A549 (cell line): Measurements from ENCODE around the gene CAMTA1. TPM values are rescaled to one million over a fixed set of nuclear protein-coding genes. Genes with fewer than 3 reads are reported as not detected.

ENCODE experiments used
- ATAC-seq, 2 experiments: fragments of 200-7000 bp in 1 of 2; fragments of >200 bp in 1 of 2; cut with Nextera tagmentation in 1 of 2; cut with Tn5 transposase in 1 of 2; 3 replicates each; pipeline versions ENCODE4 v1.8.0 to v1.9.1; 2018 to 2020; ENCODE audit warnings: mild to moderate bottlenecking in 1 of 2, moderate library complexity in 1 of 2
- CTCF ChIA-PET: fragments of 300-600 bp; sonication (Branson Sonifier 250); formaldehyde crosslinking; extraction: SDS; loops from one replicate; lab custom pipeline; 2021; ENCODE audit warnings: antibody characterized with exemption, inconsistent platforms; lab: Yijun Ruan, JAX
- POLR2A ChIA-PET: fragments of 350-600 bp; formaldehyde crosslinking; extraction: SDS; loops from one replicate; lab custom pipeline; 2021; ENCODE audit warnings: antibody characterized with exemption, inconsistent platforms; lab: Yijun Ruan, JAX
- DNase-seq, 2 experiments: peaks; one replicate each; pipeline versions ENCODE4 v3.0.0 to v3.0.0-alpha.2; 2011 to 2016; ENCODE audit warnings: low read depth in 1 of 2, low spot score in 1 of 2
- FAIRE-seq: peaks from 2 replicates; lab custom pipeline; 2011; peaks lifted over from hg19 to GRCh38; lab: Jason Lieb, UNC
- H3K27ac ChIP-seq, 2 experiments: fragments of >200 bp; sonication (Bioruptor Twin); formaldehyde crosslinking; 3 replicates each; pipeline ENCODE4 v1.5.1; 2016 to 2017
- H3K4me1 ChIP-seq: fragments of >200 bp; sonication (Bioruptor Twin); formaldehyde crosslinking; 3 replicates; pipeline ENCODE4 v1.6.1; 2016
- H3K4me2 ChIP-seq: fragments of >200 bp; sonication (Bioruptor Twin); formaldehyde crosslinking; 3 replicates; pipeline ENCODE4 v1.6.1; 2016
- H3K4me3 ChIP-seq: fragments of >200 bp; sonication (Bioruptor Twin); formaldehyde crosslinking; 3 replicates; pipeline ENCODE4 v1.5.1; 2016
- H3K9me3 ChIP-seq: fragments of >200 bp; sonication (Bioruptor Twin); formaldehyde crosslinking; 3 replicates; pipeline ENCODE4 v1.6.1; 2016
- BCL3 ChIP-seq: fragments of >200 bp; sonication (Bioruptor Twin); formaldehyde crosslinking; IDR thresholded peaks from 3 replicates; pipeline ENCODE4 v1.6.1; 2016
- CBX2 ChIP-seq: fragments of 200-600 bp; sonication (generic); IDR thresholded peaks from 2 replicates; pipeline ENCODE4 v1.6.1; 2016; ENCODE audit warnings: low read depth, mild to moderate bottlenecking, borderline replicate concordance
- E2F6 ChIP-seq: IDR thresholded peaks from 2 replicates; pipeline ENCODE4 v1.6.1; 2012; ENCODE audit warnings: low read depth, borderline replicate concordance
- EHF ChIP-seq: fragments of 250-450 bp; sonication (Bioruptor Pico); IDR thresholded peaks from 2 replicates; pipeline ENCODE4 v1.5.0; 2020; ENCODE audit warnings: mild to moderate bottlenecking
- EHMT2 ChIP-seq: fragments of 200-600 bp; sonication (generic); IDR thresholded peaks from 2 replicates; pipeline ENCODE4 v1.6.1; 2016; ENCODE audit warnings: antibody characterized with exemption, low read depth, mild to moderate bottlenecking, moderate library complexity
- EP300 ChIP-seq, 2 experiments: fragments of >200 bp; sonication (Bioruptor Twin); formaldehyde crosslinking; IDR thresholded peaks; 2 replicates in 1 of 2; 3 replicates in 1 of 2; pipeline ENCODE4 v1.6.1; 2016 to 2017
- FOSL2 ChIP-seq, 2 experiments: fragments of 450-650 bp in 1 of 2; fragments of >200 bp in 1 of 2; sonication (Bioruptor Twin) in 1 of 2; formaldehyde crosslinking; IDR thresholded peaks; 2 replicates each; pipeline versions ENCODE4 v1.5.0 to v1.6.1; 2016 to 2020; ENCODE audit warnings: mild to moderate bottlenecking in 1 of 2, moderate library complexity in 1 of 2
- FOXS1 ChIP-seq: fragments of 250-450 bp; sonication (Bioruptor Pico); IDR thresholded peaks from 2 replicates; pipeline ENCODE4 v1.5.0; 2020; ENCODE audit warnings: mild to moderate bottlenecking, moderate library complexity
- GATA3 ChIP-seq: IDR thresholded peaks from 2 replicates; pipeline ENCODE4 v1.6.1; 2012; ENCODE audit warnings: borderline replicate concordance
- HEYL ChIP-seq: fragments of 250-450 bp; sonication (Bioruptor Pico); IDR thresholded peaks from 2 replicates; pipeline ENCODE4 v1.8.0; 2021; ENCODE audit warnings: mild to moderate bottlenecking, moderate library complexity
- JUN ChIP-seq, 2 experiments: fragments of >200 bp; sonication (Bioruptor Twin); formaldehyde crosslinking; IDR thresholded peaks; 2 replicates in 1 of 2; 3 replicates in 1 of 2; pipeline ENCODE4 v1.6.1; 2016 to 2017
- JUNB ChIP-seq: fragments of >200 bp; sonication (Bioruptor Twin); formaldehyde crosslinking; IDR thresholded peaks from 2 replicates; pipeline ENCODE4 v1.6.1; 2016
- KDM5A ChIP-seq: fragments of 200-600 bp; sonication (generic); IDR thresholded peaks from 2 replicates; pipeline ENCODE4 v1.6.1; 2016; ENCODE audit warnings: antibody characterized with exemption, mild to moderate bottlenecking
- MAX ChIP-seq: IDR thresholded peaks from 2 replicates; pipeline ENCODE4 v1.6.1; 2012
- MYC ChIP-seq: IDR thresholded peaks from 2 replicates; pipeline ENCODE4 v1.6.1; 2012; ENCODE audit warnings: mild to moderate bottlenecking, inconsistent platforms, low read length, improper control_type of control experiment, borderline replicate concordance
- PBX3 ChIP-seq: IDR thresholded peaks from 2 replicates; pipeline ENCODE4 v1.6.1; 2012
- PHF8 ChIP-seq: fragments of 200-600 bp; sonication (generic); IDR thresholded peaks from 2 replicates; pipeline ENCODE4 v1.6.1; 2016; ENCODE audit warnings: low read depth, mild to moderate bottlenecking, antibody characterized with exemption, moderate library complexity, borderline replicate concordance
- POLR2A ChIP-seq: IDR thresholded peaks from 2 replicates; pipeline ENCODE4 v1.6.1; 2012; ENCODE audit warnings: mild to moderate bottlenecking, low read length
- POLR2AphosphoS2 ChIP-seq: conservative IDR thresholded peaks from 2 replicates; pipeline ENCODE4 v1.6.1; 2012; ENCODE audit warnings: low read length, improper control_type of control experiment, inconsistent platforms
- RAD21 ChIP-seq, 2 experiments: fragments of >200 bp in 1 of 2; sonication (Bioruptor Twin) in 1 of 2; formaldehyde crosslinking in 1 of 2; IDR thresholded peaks in 1 of 2; conservative IDR thresholded peaks in 1 of 2; 2 replicates in 1 of 2; 3 replicates in 1 of 2; pipeline ENCODE4 v1.6.1; 2012 to 2018; ENCODE audit warnings: inconsistent platforms in 1 of 2
- RARB ChIP-seq: fragments of 250-450 bp; sonication (Bioruptor Pico); IDR thresholded peaks from 2 replicates; pipeline ENCODE4 v1.8.0; 2021; ENCODE audit warnings: mild to moderate bottlenecking, moderate library complexity
- REST ChIP-seq: fragments of 200-600 bp; sonication (generic); IDR thresholded peaks from 2 replicates; pipeline ENCODE4 v1.6.1; 2016; ENCODE audit warnings: antibody characterized with exemption, mild to moderate bottlenecking, moderate library complexity
- RNF2 ChIP-seq: fragments of 200-600 bp; sonication (generic); IDR thresholded peaks from 2 replicates; pipeline ENCODE4 v1.6.1; 2016; ENCODE audit warnings: low read depth, mild to moderate bottlenecking, antibody characterized with exemption, moderate library complexity, borderline replicate concordance
- SMC3 ChIP-seq: fragments of >200 bp; sonication (Bioruptor Twin); formaldehyde crosslinking; IDR thresholded peaks from 3 replicates; pipeline ENCODE4 v1.6.1; 2018; ENCODE audit warnings: inconsistent platforms
- TFCP2L1 ChIP-seq: fragments of 250-450 bp; sonication (Bioruptor Pico); IDR thresholded peaks from 2 replicates; pipeline ENCODE4 v1.5.0; 2021; ENCODE audit warnings: mild to moderate bottlenecking
- TP53 ChIP-seq: fragments of 250-450 bp; sonication (Bioruptor Pico); IDR thresholded peaks from 2 replicates; pipeline ENCODE4 v1.5.0; 2021; ENCODE audit warnings: mild to moderate bottlenecking, moderate library complexity
- ZFP36 ChIP-seq: fragments of 450-650 bp; IDR thresholded peaks from 2 replicates; pipeline ENCODE4 v1.6.1; 2014; ENCODE audit warnings: borderline replicate concordance; ENCODE audit not compliant: partially characterized antibody
- WGBS: methylation state at CpG from one replicate; pipeline ENCODE4 v1.1.6; 2017; ENCODE audit errors: missing lambda C conversion rate; 5-methylcytosine and 5-hydroxymethylcytosine counted together
- polyA plus RNA-seq, 4 experiments: library from polyadenylated mRNA; depleted of rRNA in 3 of 4; stranded (reverse); fragments of >200 nt; fragmentation: RNase III in 1 of 4; extraction: RNeasy Plus Mini Kit Qiagen cat#74134 plus additional on column Dnase treatment in 1 of 4; gene quantifications; 2 replicates in 3 of 4; 3 replicates in 1 of 4; pipeline ENCODE4 v1.2.3, GENCODE V29; 2011 to 2017

CAMTA1 gene
- polyA plus RNA-seq, 2 of the 4 experiments (the other 2 are of a cell fraction) = 58.8 to 75.0 TPM

- Histone ChIP-seq H3K4me1 (peaks cover 52% of the 10 kb centered on the region), H3K4me2 (peak overlapping the region; percentile 79), H3K27ac (peak overlapping the region; percentile 97 to 99), H3K4me3 (no peak overlapping the region), H3K9me3 (peaks cover 31% of the 10 kb centered on the region)
- ChIA-PET POLR2A (no interaction called here), CTCF (interaction anchor here (0.8 to 1.1 kb wide), 3 partner anchors 34 to 382 kb away, joined by 3 to 4 read pairs (median 3); no protein-coding TSS in a partner anchor)
- DNase-seq = peak; percentile 90 to 96
- WGBS = 0% methylated on average over 4 of the region's 9 CpGs
- ATAC-seq = peak; percentile 96 to 97
- FAIRE-seq = peak; percentile 80
- no peak for TF ChIP-seq BCL3
- peak; percentile 67 for TF ChIP-seq GATA3
- peak; percentile 57 to 59; a peak in 2 of 5 replicates for TF ChIP-seq EP300 (IDR thresholded peaks at IDR 0.05)
- TF ChIP-seq JUNB = peak; percentile 78
- TF ChIP-seq FOSL2 (IDR thresholded peaks at IDR 0.05) = peak; percentile 75
- TF ChIP-seq FOSL2 (CRISPR knock-in tag; IDR thresholded peaks at IDR 0.05) = peak; percentile 88
- peak; percentile 15; the same call in 2 of the 3 replicates for TF ChIP-seq SMC3
- TF ChIP-seq JUN (IDR thresholded peaks at IDR 0.05) = peak; percentile 66 to 74; a peak in 3 of 5 replicates
- no peak for TF ChIP-seq REST
- TF ChIP-seq MYC = no peak
- peak in 1 of 2 experiments; percentile 5 for TF ChIP-seq RAD21 (conservative IDR thresholded peaks at IDR 0.05 in 1 of 2, IDR thresholded peaks at IDR 0.05 in 1 of 2)
- peak; percentile 65 for TF ChIP-seq E2F6
- peak; percentile 95 for TF ChIP-seq MAX
- TF ChIP-seq RARB (CRISPR knock-in tag) = no peak
These were observed 480.6 kb downstream of the CAMTA1 start for GRCh38 chr1:7265771-7266371.

- Histone ChIP-seq H3K4me3 (no peak overlapping the region), H3K9me3 (peaks cover 31% of the 10 kb centered on the region), H3K4me2 (peak overlapping the region; percentile 79), H3K27ac (peak overlapping the region; percentile 97 to 99), H3K4me1 (peaks cover 52% of the 10 kb centered on the region)
- 35% methylated on average over 3 of the region's 5 CpGs for WGBS
- CTCF ChIA-PET = interaction anchor here (1.5 kb wide), 1 partner anchor 381 kb away, joined by 3 read pairs; no protein-coding TSS in a partner anchor
- ATAC-seq (peak; percentile 16 to 20; a peak in 2 of 6 replicates), DNase-seq (no peak), FAIRE-seq (no peak)
- TF ChIP-seq RNF2 (no peak), POLR2AphosphoS2 (no peak), ZFP36 (no peak), POLR2A (no peak), FOXS1 (CRISPR knock-in tag) (no peak), REST (no peak), PHF8 (no peak), KDM5A (no peak), HEYL (no peak), TFCP2L1 (CRISPR knock-in tag) (no peak), TP53 (CRISPR knock-in tag) (no peak), EHF (CRISPR knock-in tag) (no peak), PBX3 (no peak), EHMT2 (no peak), CBX2 (no peak)
- POLR2A ChIA-PET = no interaction called here
These were observed 481.3 kb downstream of the CAMTA1 start for GRCh38 chr1:7266561-7266960.
